Measurements from ENCODE around the gene BACE1.

BACE1 gene

GRCh38 chr11:117305145-117305544, 10.9 kb downstream of the BACE1 start:
- DNase-seq, result no peak

- DNase-seq, result no peak
Observed at GRCh38 chr11:117303646-117304315, 12.3 kb downstream of the BACE1 start.

GRCh38 chr11:117303101-117303500, 13.0 kb downstream of the BACE1 start:
- DNase-seq, result no peak

GRCh38 chr11:117302228-117302627, 13.8 kb downstream of the BACE1 start:
- DNase-seq, result no peak

- DNase-seq, result no peak
Observed at GRCh38 chr11:117300773-117301172, 15.3 kb downstream of the BACE1 start.

GRCh38 chr11:117300283-117300663, 15.8 kb downstream of the BACE1 start:
- no peak for DNase-seq

- no peak for DNase-seq
Observed at GRCh38 chr11:117299351-117300282, 16.4 kb downstream of the BACE1 start.

GRCh38 chr11:117298195-117298594, 17.9 kb downstream of the BACE1 start:
- DNase-seq, result no peak

GRCh38 chr11:117296881-117297280, 19.2 kb downstream of the BACE1 start:
- no peak for DNase-seq

GRCh38 chr11:117295438-117296137, 20.5 kb downstream of the BACE1 start:
- no peak for DNase-seq

GRCh38 chr11:117292616-117293015, 23.4 kb downstream of the BACE1 start:
- DNase-seq, result no peak

- DNase-seq, result no peak
Observed at GRCh38 chr11:117290809-117291396, 25.2 kb downstream of the BACE1 start, which contains the start of gene BACE1-AS. Gene BACE1-AS (plus strand): TSS chr11:117291346.

- no peak for DNase-seq
Observed at GRCh38 chr11:117289795-117290194, 26.3 kb downstream of the BACE1 start.

GRCh38 chr11:117287668-117288067, 28.4 kb downstream of the BACE1 start:
- no peak for DNase-seq

GRCh38 chr11:117286588-117286987, 29.5 kb downstream of the BACE1 start:
- no peak for DNase-seq

GRCh38 chr11:117284053-117284452, 32.0 kb downstream of the BACE1 start:
- DNase-seq, result no peak

- no peak for DNase-seq
Observed at GRCh38 chr11:117282956-117283355, 33.1 kb downstream of the BACE1 start.

GRCh38 chr11:117281869-117282268, 34.2 kb downstream of the BACE1 start:
- DNase-seq, result no peak

GRCh38 chr11:117281159-117281558, 34.9 kb downstream of the BACE1 start:
- no peak for DNase-seq

GRCh38 chr11:117279711-117280376, 36.2 kb downstream of the BACE1 start:
- no peak for DNase-seq

- no peak for DNase-seq
Observed at GRCh38 chr11:117278347-117278746, 37.7 kb downstream of the BACE1 start.

- DNase-seq, result no peak
Observed at GRCh38 chr11:117273550-117274289, 42.3 kb downstream of the BACE1 start.
